Prostate gland (tissue), 2 donors: ENCODE data around the gene TMEM131L. TPM values are rescaled to one million over a fixed set of nuclear protein-coding genes. Genes with fewer than 3 reads are reported as not detected.

Source experiments
- DNase-seq: peaks from one replicate; pipeline ENCODE4 v3.0.0-alpha.2; 2019; ENCODE audit warnings: low spot score
- H3K27ac ChIP-seq, 2 donors: fragments of 200-600 bp; sonication (generic); 2 replicates each; pipeline ENCODE4 v1.5.1; 2017 to 2019
- H3K27me3 ChIP-seq: fragments of 200-600 bp; sonication (generic); replicated peaks from 2 replicates; pipeline ENCODE4 v1.5.1; 2019; ENCODE audit not compliant: insufficient read depth
- H3K36me3 ChIP-seq, 2 donors: fragments of 200-600 bp; sonication (generic); 1 replicate in 1 of 2; 2 replicates in 1 of 2; pipeline versions ENCODE4 v1.5.1 to v1.8.1; 2017 to 2019
- H3K4me1 ChIP-seq: fragments of 200-600 bp; sonication (generic); replicated peaks from 2 replicates; pipeline ENCODE4 v1.5.1; 2019
- H3K4me3 ChIP-seq, 2 donors: fragments of 200-600 bp; sonication (generic); 2 replicates each; pipeline ENCODE4 v1.5.1; 2017 to 2019
- H3K9me3 ChIP-seq: fragments of 200-600 bp; sonication (generic); 2 replicates; pipeline ENCODE4 v1.5.1; 2017
- CTCF ChIP-seq, 4 experiments: fragments of 200-600 bp in 2 of 4; fragments of 450-650 bp in 2 of 4; sonication (generic) in 2 of 4; IDR thresholded peaks; 1 replicate in 3 of 4; 2 replicates in 1 of 4; pipeline ENCODE4 v1.5.1; 2016 to 2019; ENCODE audit warnings: antibody characterized with exemption in 4 of 4, mild to moderate bottlenecking in 2 of 4, moderate library complexity in 2 of 4
- POLR2A ChIP-seq: fragments of 450-650 bp; IDR thresholded peaks from one replicate; pipeline ENCODE4 v1.6.1; 2016; ENCODE audit warnings: antibody characterized with exemption, mild to moderate bottlenecking
- POLR2AphosphoS5 ChIP-seq: sonication (generic); formaldehyde crosslinking; IDR thresholded peaks from one replicate; pipeline ENCODE4 v1.6.1; 2017; ENCODE audit warnings: antibody characterized with exemption
- WGBS: methylation state at CpG from one replicate; pipeline ENCODE4 v1.1.5; 2018; 5-methylcytosine and 5-hydroxymethylcytosine counted together
- intact Hi-C: fragments of 100-400 bp; cut with DNase I; formaldehyde crosslinking; loops from one replicate; pipeline ENCODE4 v1.14.2; 2022
- total RNA-seq, 2 donors: library from RNA; depleted of rRNA; stranded (reverse); fragments of >200 nt; gene quantifications; one replicate each; pipeline ENCODE4 v1.1.0, GENCODE V29; 2016

The TMEM131L gene
- total RNA-seq, 2 donors from 2014 or later: 9.3 to 12.5 TPM

- H3K27me3 ChIP-seq: no peaks in the 10 kb centered on the region
- H3K36me3 ChIP-seq: no peaks in the 10 kb centered on the region
- H3K4me3 ChIP-seq: no peak overlapping the region
- H3K27ac ChIP-seq: no peak overlapping the region
- WGBS: 46% methylated on average over 5 of the region's 5 CpGs
- no peaks in the 10 kb centered on the region for H3K9me3 ChIP-seq
- no peak for TF ChIP-seq CTCF (IDR thresholded peaks at IDR 0.05)
- no peaks in the 10 kb centered on the region for H3K4me1 ChIP-seq
- intact Hi-C loops: no loop called here
- no peak for DNase-seq
Measured at GRCh38 chr4:153419029-153419428, 47.1 kb upstream of the TMEM131L start.

GRCh38 chr4:153419673-153420278 is 46.4 kb upstream of the TMEM131L start:
- Histone ChIP-seq H3K9me3 (no peaks in the 10 kb centered on the region), H3K36me3 (no peaks in the 10 kb centered on the region), H3K27me3 (no peaks in the 10 kb centered on the region), H3K4me3 (no peak overlapping the region), H3K27ac (no peak overlapping the region), H3K4me1 (no peaks in the 10 kb centered on the region)
- no peak for TF ChIP-seq POLR2A
- TF ChIP-seq POLR2AphosphoS5: no peak
- no peak for TF ChIP-seq CTCF (IDR thresholded peaks at IDR 0.05)
- intact Hi-C loops: no loop called here
- DNase-seq: no peak
- 52% methylated on average over 9 of the region's 9 CpGs for WGBS

- Histone ChIP-seq H3K9me3 (no peaks in the 10 kb centered on the region), H3K36me3 (no peaks in the 10 kb centered on the region), H3K4me1 (no peaks in the 10 kb centered on the region), H3K27me3 (no peaks in the 10 kb centered on the region), H3K27ac (no peak overlapping the region), H3K4me3 (no peak overlapping the region)
- no peak for DNase-seq
- TF ChIP-seq POLR2A (no peak), POLR2AphosphoS5 (no peak), CTCF (IDR thresholded peaks at IDR 0.05) (no peak)
- intact Hi-C loops: no loop called here
- 90% methylated on average over 2 of the region's 2 CpGs for WGBS
Measured at GRCh38 chr4:153420361-153420760, 45.8 kb upstream of the TMEM131L start.

GRCh38 chr4:153421941-153422340 is 44.2 kb upstream of the TMEM131L start:
- 94% methylated on average over 3 of the region's 3 CpGs for WGBS
- DNase-seq: no peak
- Histone ChIP-seq H3K4me3 (no peak overlapping the region), H3K27me3 (no peaks in the 10 kb centered on the region), H3K4me1 (no peaks in the 10 kb centered on the region), H3K27ac (no peak overlapping the region), H3K9me3 (no peaks in the 10 kb centered on the region), H3K36me3 (no peaks in the 10 kb centered on the region)
- TF ChIP-seq POLR2AphosphoS5: no peak
- TF ChIP-seq POLR2A: no peak
- no peak for TF ChIP-seq CTCF (IDR thresholded peaks at IDR 0.05)
- intact Hi-C loops: no loop called here

GRCh38 chr4:153426207-153426885 is 39.8 kb upstream of the TMEM131L start:
- Histone ChIP-seq H3K27me3 (no peaks in the 10 kb centered on the region), H3K4me1 (no peaks in the 10 kb centered on the region), H3K4me3 (no peak overlapping the region), H3K9me3 (no peaks in the 10 kb centered on the region), H3K27ac (no peak overlapping the region), H3K36me3 (no peaks in the 10 kb centered on the region)
- TF ChIP-seq POLR2A (no peak), CTCF (IDR thresholded peaks at IDR 0.05) (no peak), POLR2AphosphoS5 (no peak)
- intact Hi-C loops: no loop called here
- no peak for DNase-seq
- WGBS: 90% methylated on average over 4 of the region's 4 CpGs
